KBM-7 (cell line): ENCODE measurements around the gene RBP3.

ENCODE experiments used
- DNase-seq: peaks from one replicate; pipeline ENCODE4 v3.0.0-alpha.2; 2015
- in situ Hi-C: fragments of 300-500 bp; cut with MboI; formaldehyde crosslinking; loops from 2 replicates; pipeline ENCODE4 v1.14.3; 2020; ENCODE audit warnings: low sequenced_read_pairs, low pct_unique_long_range_greater_than_20kb, mixed read lengths

RBP3 gene

DNA sequence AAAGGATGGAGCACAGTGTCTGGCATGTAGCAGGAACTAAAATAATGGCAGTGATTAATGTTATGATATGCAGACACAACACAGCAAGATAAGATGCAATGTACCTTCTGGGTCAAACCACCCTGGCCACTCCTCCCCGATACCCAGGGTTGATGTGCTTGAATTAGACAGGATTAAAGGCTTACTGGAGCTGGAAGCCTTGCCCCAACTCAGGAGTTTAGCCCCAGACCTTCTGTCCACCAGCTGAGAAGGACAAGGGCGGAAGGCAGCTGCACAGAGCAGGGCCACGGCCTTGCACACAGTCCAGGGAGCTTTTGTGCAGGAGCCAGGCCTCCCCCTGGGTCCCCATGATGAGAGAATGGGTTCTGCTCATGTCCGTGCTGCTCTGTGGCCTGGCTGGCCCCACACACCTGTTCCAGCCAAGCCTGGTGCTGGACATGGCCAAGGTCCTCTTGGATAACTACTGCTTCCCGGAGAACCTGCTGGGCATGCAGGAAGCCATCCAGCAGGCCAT lies at the start of gene RBP3:
Gene RBP3, plus strand, starts transcription at position 226 of the 514 bp plus-strand sequence. Its CDS starts 122 bp downstream, at position 348.
- in situ Hi-C loops, result no loop called here
- DNase-seq, result no peak

- no peak for DNase-seq
- in situ Hi-C loops, result no loop called here
Measured at GRCh38 chr10:47298715-47299114, 49.4 kb upstream of the RBP3 start.

- in situ Hi-C loops, result loop anchor here (10.0 kb wide), 1 partner anchor 275 kb away; no protein-coding TSS in a partner anchor
- no peak for DNase-seq
Measured at GRCh38 chr10:47299611-47300428, 48.3 kb upstream of the RBP3 start, which contains the start of gene GDF10. TSS of gene GDF10 (plus strand) at chr10:47300197. CDS start at chr10:47300652, 455 bp downstream.

DNA sequence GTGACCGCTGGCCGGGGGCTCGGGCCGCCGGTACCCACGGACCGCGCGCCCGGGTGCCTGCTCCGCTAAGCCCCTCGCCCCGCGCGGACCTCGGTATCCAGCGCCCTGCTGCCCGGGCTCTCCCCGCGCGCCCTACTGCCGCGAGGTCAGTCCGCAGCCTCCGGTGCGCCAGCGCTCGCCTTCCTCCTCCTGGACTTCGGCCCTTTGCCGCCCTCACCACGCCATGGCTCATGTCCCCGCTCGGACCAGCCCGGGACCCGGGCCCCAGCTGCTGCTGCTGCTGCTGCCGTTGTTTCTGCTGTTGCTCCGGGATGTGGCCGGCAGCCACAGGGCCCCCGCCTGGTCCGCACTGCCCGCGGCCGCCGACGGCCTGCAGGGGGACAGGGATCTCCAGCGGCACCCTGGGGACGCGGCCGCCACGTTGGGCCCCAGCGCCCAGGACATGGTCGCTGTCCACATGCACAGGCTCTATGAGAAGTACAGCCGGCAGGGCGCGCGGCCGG lies 47.7 kb upstream of the RBP3 start:
- in situ Hi-C loops, result loop anchor here (10.0 kb wide), 1 partner anchor 276 kb away; no protein-coding TSS in a partner anchor
- DNase-seq, result no peak

DNA sequence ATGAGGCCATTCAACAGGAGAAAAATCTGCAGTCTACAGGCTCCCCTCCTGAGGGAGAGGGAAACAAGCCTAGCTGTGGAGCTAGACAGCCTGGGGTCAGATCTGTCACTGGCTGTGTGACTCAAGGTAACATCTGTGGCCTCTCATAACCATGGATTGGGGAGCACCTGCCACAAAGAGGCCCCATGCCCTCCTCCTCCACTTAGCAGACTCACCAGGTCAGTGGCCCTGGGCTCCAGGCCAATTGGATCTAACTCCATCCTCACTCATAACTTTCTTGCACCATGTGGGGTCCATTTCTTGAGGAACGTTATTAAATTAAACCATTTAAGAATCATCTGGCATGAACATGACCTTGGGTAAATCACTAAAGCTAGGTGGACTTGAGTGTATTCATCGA lies 46.3 kb upstream of the RBP3 start:
- in situ Hi-C loops, result loop anchor here (10.0 kb wide), 1 partner anchor 277 kb away; no protein-coding TSS in a partner anchor
- DNase-seq, result no peak

DNA sequence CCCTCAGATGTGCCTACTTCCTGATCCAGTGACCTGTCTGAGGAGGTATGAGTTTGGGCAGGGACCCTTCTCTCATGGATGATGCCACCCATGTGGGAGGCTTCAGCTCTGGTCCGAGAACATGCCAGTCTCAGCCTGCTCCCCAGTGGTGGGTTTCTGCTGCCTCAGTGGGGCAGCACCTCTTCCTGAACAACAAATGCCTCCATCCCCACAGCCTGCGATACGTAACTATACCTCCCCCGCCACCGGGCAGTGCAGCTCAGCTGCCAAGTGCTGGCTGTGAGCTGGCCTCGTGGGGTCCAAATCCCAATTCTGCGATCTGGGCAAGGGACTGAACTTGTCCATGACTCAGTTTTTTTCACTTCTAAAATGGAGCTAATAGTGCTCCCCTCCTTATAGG lies 45.1 kb upstream of the RBP3 start:
- in situ Hi-C loops, result loop anchor here (10.0 kb wide), 1 partner anchor 278 kb away; no protein-coding TSS in a partner anchor

DNA sequence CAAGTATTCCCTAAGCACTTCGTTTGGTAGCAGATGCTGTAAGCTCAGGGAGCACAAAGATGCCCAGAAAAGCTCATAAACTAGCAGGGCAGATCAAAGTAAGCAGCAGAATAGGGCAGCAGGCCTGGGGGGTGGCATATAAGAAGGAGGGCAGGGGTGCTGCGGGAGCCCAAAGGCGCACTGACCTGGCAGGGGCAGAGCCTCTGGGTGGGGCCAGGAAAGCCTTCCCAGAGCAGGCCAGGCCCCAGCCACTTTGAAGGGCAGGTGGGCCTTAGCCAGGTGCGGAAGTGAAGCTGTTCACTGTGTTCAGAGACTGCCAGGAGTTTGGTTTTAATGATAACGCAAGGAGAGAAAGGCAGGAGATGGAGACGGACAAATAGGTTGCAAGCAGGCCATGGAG lies 44.3 kb upstream of the RBP3 start:
- no peak for DNase-seq
- in situ Hi-C loops, result loop anchor here (10.0 kb wide), 1 partner anchor 279 kb away; no protein-coding TSS in a partner anchor

More for the DNA sequence above, 45.1 kb upstream of the RBP3 start:
- no peak for DNase-seq

DNA sequence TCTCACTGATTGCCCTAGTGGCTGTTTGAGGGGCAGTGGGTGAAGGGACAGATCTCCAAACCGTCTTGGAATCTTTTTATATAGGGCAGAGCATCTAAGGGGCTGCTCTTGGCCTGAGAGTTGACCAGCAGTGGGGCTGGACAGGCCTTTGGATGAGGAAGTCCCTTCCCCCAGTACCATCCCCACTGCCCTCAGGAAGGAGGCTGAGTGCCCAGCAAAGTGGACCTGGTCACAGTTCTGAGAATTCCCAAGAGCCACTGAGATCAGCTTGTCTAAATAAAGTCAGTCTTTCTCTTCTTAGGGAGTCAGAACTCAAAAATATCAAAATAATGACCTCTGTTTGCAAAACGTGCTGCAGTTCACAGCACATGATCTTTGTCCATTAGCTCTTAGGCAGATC lies 42.6 kb upstream of the RBP3 start:
- in situ Hi-C loops, result loop anchor here (10.0 kb wide), 1 partner anchor 281 kb away; no protein-coding TSS in a partner anchor
- DNase-seq, result no peak

- no peak for DNase-seq
- in situ Hi-C loops, result loop anchor here (10.0 kb wide), 1 partner anchor 282 kb away; no protein-coding TSS in a partner anchor
Measured at GRCh38 chr10:47306387-47307210, 41.6 kb upstream of the RBP3 start.

DNA sequence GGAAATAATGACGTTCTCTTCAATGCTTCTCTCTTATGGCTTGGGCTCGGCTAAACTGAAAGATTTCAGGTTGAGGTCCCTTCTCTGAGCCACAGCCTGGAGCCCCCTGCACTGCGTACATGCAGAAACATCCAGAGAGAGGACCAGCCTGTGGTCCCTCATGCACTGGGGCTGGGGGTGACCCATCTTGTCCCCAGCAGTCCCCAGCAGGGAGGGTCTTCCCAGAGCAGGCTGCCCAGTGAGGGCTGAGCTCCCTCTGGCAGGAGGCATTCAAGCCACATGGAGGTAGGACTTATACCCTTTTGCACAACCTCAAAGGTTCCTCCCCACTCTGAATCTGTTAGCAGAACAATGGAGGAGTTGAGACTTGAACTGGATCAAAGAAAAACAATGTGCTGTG lies 40.8 kb upstream of the RBP3 start:
- in situ Hi-C loops, result loop anchor here (10.0 kb wide), 1 partner anchor 283 kb away; no protein-coding TSS in a partner anchor

DNA sequence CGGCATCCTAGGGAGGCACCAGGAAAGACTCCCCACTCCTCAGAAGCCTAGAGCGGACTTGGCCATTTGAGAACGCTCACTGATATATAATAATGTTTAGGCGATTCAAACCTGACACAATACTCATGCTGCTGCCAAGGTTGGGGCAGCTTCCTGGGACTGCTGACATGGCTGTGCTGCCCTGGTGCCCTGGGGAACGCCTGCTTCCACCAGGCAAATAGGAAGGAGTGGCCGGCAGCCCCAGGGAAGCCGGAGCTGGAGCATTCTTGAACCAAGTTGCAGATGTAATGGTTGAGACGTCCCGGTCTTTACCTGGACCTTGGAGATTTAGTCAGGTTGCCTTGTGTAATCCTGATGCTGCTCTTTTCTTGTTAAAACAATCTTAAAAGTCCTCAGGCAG lies 39.4 kb upstream of the RBP3 start:
- in situ Hi-C loops, result loop anchor here (10.0 kb wide), 1 partner anchor 284 kb away; no protein-coding TSS in a partner anchor
- no peak for DNase-seq

More for the DNA sequence above, 40.8 kb upstream of the RBP3 start:
- no peak for DNase-seq

GRCh38 chr10:47309408-47310089 lies 38.6 kb upstream of the RBP3 start:
- in situ Hi-C loops, result loop anchor here (10.0 kb wide), 1 partner anchor 285 kb away; no protein-coding TSS in a partner anchor

GRCh38 chr10:47310090-47310505 lies 38.1 kb upstream of the RBP3 start:
- in situ Hi-C loops, result no loop called here
- DNase-seq, result no peak

More at GRCh38 chr10:47309408-47310089, 38.6 kb upstream of the RBP3 start:
- no peak for DNase-seq

GRCh38 chr10:47311193-47311931 lies 36.8 kb upstream of the RBP3 start:
- in situ Hi-C loops, result no loop called here
- peak; percentile 24 for DNase-seq

DNA sequence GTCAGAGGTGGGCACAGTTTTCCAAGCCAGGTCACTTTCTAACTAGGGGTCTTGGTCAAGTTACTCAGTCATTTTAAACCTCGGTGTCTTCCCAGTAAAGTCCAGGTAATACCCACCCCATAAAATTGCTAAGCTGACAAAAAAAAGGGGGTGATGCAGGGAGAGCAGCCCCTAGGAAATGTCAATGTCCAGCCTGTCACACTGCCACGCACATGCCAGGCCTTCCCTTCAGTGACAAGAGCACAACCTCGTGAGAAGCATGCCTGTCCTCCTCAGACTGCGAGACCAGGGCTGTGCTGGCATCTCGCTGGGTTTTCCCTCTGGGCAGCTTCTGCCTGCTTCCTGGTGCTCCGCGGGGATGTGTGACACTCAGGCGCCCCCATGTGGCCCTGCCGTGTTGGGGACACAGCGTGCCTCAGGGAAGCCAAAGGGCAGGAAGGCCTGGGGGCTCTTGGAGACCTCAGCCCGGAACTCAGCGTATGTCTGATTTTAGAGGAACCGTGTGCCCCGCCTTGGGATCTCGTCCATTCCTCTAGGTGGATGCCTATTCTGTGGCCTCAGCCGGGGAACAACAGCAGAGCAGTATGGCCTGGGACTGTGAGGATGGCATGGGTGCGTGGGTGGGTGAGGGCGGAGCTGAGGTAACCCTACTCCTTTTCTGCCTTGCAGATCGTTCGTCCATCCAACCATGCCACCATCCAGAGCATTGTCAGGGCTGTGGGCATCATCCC lies 36.1 kb upstream of the RBP3 start:
- in situ Hi-C loops, result no loop called here
- DNase-seq, result peak; percentile 74

- in situ Hi-C loops, result no loop called here
- no peak for DNase-seq
Measured at GRCh38 chr10:47312663-47312995, 35.5 kb upstream of the RBP3 start.

DNA sequence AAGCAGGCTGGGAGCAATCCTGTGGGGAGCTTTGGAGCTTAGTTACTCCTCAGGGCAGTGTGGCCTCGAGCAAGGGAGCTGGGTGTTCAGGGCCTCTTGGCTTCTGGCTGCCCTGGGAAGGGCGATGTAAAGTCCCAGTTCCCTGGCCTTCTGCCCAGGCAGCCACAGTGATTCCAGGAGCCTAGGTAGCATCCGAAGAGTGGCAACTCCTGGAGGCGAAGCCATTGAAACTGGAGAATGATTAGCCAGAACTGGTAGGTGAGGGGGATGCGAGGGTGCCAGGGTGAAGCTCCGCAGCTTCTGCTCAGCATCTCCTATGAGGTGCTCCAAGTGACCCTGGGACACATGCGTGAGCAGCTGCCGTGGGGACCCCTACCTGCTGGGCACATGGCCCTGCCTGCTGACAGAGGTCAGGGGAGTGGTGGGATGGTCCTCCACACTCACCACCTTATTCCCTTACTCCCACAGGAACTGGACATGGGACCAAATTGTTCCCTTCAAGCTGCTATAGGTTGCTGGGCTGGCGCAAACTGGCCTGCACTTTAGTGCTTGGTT lies 33.7 kb upstream of the RBP3 start:
- no peak for DNase-seq
- in situ Hi-C loops, result no loop called here
